HuH-7 (cell line): ENCODE data around the gene CTNNA3.
A peak's percentile ranks its signal among the peaks of the same experiment; 100 is the strongest.

Experiments
- DNase-seq: peaks from one replicate; pipeline ENCODE4 v3.0.0; 2011; ENCODE audit warnings: low spot score

CTNNA3 gene

GRCh38 chr10:66214721-66215404 is 1481.1 kb downstream of the CTNNA3 start:
- no peak for DNase-seq

- DNase-seq = no peak
Measured at GRCh38 chr10:66209025-66209424, 1487.0 kb downstream of the CTNNA3 start.

DNA sequence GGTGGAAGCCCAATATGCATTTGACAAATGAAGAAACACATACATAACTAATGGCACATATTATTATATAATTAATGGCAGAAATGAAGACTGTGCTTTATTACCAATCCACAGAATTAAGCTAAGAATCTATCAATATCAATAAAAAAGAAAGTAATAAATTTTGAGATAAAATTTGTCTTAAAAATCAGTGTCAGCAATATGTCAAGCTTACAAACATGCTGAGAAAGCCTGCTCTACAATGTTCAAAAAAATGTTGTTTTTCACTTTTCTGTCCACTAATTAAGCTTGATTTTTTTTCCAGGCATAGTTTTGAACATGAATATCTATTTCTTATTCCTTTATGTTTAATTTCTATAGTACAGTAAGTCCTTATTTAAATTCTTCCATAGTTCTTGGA is 1491.2 kb downstream of the CTNNA3 start:
- no peak for DNase-seq

GRCh38 chr10:66202101-66202500 is 1493.9 kb downstream of the CTNNA3 start:
- DNase-seq = no peak

- peak; percentile 2 for DNase-seq
Measured at GRCh38 chr10:66192162-66192831, 1503.7 kb downstream of the CTNNA3 start.

- no peak for DNase-seq
Measured at GRCh38 chr10:66190413-66190812, 1505.6 kb downstream of the CTNNA3 start.

DNA sequence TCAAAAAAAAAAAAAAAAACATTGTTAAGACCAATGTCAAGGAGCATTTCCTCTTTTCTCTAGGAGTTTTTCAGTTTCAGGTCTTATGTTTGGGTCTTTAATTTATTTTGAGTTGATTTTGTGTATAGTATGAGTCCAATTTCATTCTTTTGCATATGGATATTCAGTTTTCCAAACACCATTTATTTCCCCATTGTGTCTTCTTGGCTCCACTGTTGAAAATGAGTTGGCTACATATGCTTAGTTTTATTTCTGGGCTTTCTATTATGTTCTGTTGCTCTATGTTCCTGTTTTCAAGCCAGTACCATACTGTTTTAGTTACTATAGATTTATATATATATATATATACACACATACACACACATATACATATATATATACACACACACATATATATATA is 1506.7 kb downstream of the CTNNA3 start:
- no peak for DNase-seq

DNA sequence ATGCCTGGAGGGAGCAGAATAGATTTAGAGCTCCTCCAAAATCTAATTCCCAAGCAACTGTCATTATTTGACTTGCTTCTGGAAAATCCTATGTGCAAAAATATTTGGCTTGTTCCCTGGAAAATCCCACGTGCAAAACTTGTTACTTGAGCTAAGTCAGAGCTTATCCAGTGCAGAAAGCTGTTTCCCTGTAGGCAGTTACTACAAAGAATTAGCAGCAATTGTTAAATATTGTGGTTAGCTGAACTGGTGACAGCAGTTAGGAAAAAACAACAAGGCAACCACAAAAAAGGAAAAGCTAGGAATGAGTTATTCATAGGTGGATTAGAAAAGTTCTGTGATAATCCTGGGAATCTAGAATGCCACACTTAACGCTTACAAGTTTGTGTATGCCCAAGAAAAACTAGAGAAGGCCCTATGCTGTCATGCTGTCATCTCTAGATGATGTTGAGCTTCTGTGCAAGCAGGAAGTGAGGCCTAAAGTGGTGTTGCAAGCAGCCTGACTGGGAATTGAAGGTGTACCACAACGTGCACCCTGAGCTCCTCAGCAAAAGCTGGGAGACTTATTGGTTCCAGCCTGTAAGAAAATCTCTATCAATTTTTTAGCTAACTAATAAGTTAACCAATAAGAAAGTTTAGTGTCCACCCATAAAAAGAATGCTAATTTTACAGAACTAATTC is 1508.8 kb downstream of the CTNNA3 start:
- no peak for DNase-seq

DNA sequence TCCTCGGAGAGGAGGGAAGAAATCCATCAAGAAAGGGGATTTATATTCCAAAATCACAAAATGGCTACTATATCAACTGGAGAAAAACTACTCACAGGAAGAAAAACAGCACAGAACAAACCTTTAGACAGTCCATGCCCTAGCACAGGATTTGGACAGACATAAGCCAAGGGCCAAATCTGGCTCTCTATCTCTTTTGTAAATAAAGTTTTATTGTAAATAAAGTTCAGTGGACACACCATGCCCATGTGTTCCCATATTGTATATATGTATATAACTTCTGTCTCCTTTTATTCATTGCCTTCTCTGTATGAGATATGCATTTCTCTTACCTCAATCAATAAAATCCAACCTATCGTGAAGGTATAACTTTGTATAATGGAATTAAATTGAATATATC is 1513.0 kb downstream of the CTNNA3 start:
- no peak for DNase-seq

DNA sequence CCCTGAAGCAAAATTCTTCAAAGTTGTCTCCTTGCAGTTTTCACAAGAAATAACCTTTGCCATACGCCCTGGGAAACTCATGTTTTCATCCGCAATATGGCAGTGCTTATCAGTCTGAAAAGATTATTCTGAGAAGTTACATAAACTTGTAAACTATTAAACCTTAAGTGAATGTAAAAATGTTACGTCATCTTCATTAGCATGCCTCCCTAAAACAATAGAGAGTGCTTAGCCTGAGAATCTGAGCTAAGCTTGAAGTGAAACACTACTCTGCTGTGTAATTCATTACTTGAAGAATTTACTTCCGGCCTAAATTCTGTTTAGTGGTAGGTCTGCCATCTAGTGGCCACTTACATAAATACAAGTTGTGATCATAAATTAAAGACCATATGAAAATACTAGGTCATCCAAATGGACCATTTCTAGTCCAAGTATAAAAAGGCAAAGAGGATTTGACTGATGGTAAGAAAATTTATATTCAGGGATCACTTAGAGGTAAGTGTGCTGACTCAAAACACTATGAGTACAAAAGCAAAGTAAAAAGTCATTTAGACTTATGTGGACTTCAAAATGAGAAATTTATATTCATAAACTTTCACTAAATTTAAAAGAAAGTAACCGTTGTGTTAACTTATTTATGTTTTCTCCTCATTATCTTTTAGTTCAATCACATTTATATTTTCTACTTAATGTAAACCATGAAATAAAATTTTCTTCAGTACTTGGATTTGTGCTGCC is 1515.2 kb downstream of the CTNNA3 start:
- peak; percentile 9 for DNase-seq

GRCh38 chr10:66180021-66180420 is 1516.0 kb downstream of the CTNNA3 start:
- no peak for DNase-seq

DNA sequence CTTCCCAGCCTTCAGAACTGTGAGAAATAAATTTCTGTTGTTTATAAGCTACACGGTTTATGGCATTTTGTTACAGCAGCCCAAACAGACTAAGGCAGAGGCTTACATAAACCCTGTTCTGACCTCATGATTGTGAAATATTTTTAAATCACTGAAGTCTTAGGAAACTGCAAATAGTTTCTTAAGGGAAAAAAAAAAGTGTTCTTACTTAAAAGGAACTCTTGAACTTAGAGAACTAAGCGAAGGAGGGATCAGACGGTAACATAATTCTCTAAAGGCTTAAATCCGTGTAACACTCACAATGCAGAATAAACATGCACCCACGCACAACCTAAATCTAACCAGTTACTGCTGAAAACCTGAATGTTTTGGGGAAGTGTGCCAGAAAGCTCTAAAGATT is 1519.2 kb downstream of the CTNNA3 start:
- DNase-seq = no peak

DNA sequence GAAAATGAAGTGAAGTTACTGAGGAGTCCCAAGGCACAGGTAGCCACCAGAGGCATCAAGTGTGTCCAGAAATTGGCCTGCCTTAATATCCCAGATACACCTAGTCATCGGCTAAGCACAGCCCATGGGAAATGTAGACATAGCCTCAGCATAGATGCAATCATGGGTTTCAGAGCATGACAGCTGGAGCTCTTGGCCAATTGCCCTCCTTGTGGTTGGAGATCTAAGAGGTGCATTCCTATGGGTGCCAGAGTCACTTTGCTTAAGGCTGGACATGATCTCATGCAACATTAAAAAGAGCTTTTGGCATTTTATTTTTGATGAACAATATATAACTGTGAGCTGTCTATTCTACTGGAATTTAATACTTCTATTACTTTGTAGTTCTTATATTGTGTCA is 1528.2 kb downstream of the CTNNA3 start:
- no peak for DNase-seq

DNA sequence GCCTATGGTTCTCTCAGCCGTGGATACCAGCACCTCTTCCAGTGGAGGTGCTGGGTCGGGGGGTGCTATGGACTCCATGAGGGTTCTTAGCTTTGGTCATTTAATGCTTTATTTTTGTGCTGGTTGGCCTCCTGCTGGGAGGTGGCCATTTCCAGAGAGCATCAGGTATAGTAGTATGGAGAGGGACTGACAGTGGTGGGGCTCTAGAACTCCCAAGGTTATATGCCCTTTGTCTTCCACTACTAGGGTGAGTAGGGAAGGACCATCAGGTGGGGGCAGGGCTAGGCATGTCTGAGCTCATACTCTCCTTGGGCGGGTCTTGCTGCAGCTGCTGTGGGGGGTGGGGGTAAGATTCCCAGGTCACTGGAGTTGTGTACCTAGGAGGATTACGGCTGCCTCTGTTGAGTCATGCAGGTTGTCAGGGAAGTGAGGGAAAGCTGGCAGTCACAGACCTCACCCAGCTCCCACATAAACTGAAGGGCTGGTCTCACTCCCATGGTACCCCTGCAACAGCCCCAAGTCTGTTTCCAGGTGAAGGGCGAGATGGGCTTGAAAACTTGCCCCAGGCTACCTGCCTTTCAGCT is 1533.3 kb downstream of the CTNNA3 start:
- DNase-seq = no peak

GRCh38 chr10:66151346-66151745 is 1544.6 kb downstream of the CTNNA3 start:
- DNase-seq = no peak

- no peak for DNase-seq
Measured at GRCh38 chr10:66148312-66148711, 1547.7 kb downstream of the CTNNA3 start.

DNA sequence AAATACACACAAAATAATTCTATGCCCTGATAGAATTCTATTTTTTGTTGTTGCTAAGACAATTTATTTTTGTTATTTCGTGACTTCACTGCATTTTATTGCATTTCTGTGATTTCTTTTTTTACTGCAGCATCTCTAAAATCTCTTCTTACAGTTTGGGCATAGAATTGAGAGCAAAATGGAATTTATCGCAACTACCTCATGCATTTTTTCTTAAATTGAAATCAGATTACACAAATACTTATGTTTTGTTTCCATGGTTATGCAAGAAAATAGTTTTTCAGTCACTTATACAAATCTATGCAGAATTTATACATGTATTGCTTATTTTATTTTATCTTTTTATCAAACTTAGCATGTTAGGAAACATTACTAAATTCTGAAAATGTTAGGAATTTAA is 1552.0 kb downstream of the CTNNA3 start:
- no peak for DNase-seq

DNA sequence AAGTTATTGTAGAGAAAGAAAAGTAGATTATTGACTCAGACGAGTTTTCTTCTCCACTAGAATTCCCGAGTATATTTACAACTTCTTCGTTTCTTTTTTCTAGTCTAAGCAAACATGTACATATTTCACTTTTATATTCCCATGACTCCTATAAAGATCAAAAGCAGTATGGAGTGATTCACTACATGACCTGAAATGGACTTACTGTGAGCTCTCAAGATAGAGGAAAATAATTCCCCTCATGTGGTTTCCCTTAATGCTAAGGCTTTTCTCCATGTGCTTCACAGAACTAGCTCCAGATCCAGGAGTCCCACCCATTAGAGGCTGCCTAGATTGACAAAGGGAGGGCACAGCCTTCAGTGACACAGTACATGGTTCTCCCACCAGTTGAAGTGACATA is 1593.2 kb downstream of the CTNNA3 start:
- DNase-seq = no peak

DNA sequence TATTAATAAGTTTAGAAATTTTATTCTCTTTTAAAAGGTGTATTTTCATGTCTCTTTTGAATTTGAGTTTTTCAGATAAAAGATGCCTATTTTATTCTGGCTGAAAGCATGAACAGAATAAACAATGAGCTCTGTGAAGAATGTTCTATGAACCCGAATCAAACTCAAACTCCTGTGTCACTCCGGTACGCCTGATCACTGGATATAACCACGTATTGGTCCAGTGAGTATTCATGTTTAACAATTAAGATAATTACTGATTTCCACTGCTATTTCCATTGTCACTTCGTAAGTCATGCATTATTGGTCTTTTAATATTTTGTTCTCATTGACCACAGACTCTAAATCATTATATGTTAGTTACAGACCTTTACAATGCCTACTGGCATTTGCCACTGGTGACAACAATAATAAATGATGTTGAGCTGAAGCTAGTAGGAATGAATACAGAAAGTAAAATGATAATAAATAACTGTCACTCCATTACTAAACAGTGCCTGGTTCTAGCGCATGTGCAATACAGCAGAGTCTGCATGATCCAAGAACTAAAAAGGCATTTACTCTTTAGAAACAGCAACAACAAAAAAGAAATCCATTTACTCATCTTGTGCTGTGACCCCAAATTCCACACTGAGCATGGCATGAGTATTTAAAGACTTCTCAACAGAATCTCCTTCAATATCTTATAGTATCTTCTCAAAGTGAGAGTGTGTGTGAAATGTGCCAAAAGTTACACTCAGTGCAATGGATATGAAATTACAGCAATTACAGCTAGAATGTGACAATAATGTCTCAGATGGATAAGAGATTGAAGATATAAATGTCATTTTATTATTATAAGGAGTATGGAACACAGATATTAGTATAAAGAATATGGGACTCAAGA is 1597.2 kb downstream of the CTNNA3 start:
- DNase-seq = no peak

- no peak for DNase-seq
Measured at GRCh38 chr10:66095610-66096009, 1600.4 kb downstream of the CTNNA3 start.

GRCh38 chr10:66085906-66086305 is 1610.1 kb downstream of the CTNNA3 start:
- DNase-seq = no peak
